HepG2 (cell line): ENCODE measurements around the gene RBM8A. TPM values are rescaled to one million over a fixed set of nuclear protein-coding genes. Genes with fewer than 3 reads are reported as not detected.
A peak's percentile ranks its signal among the peaks of the same experiment; 100 is the strongest.

Source experiments
- ADNP ChIP-seq: sonication (generic); formaldehyde crosslinking; IDR thresholded peaks from 2 replicates; pipeline ENCODE4 v1.4.0; 2020; ENCODE audit warnings: missing genetic modification reagents
- ASH2L ChIP-seq: fragments of 300-600, 200-600 bp; sonication (generic); IDR thresholded peaks from 2 replicates; pipeline ENCODE4 v1.7.0; 2017; ENCODE audit warnings: low read depth, mild to moderate bottlenecking, moderate library complexity, mixed read lengths, low read length; ENCODE audit not compliant: insufficient read length
- CCDC6 ChIP-seq: sonication (generic); formaldehyde crosslinking; IDR thresholded peaks from 2 replicates; pipeline ENCODE4 v1.8.1; 2022; ENCODE audit warnings: mild to moderate bottlenecking, missing genetic modification reagents, moderate library complexity
- ISX ChIP-seq: sonication (generic); formaldehyde crosslinking; conservative IDR thresholded peaks from 2 replicates; pipeline ENCODE4 v1.5.0; 2020; ENCODE audit warnings: missing genetic modification reagents
- MXI1 ChIP-seq: IDR thresholded peaks from 3 replicates; pipeline ENCODE4 v1.6.1; 2012; ENCODE audit warnings: low read depth, low read length, inconsistent platforms, borderline replicate concordance
- PHF20 ChIP-seq: sonication (generic); formaldehyde crosslinking; IDR thresholded peaks from 2 replicates; pipeline ENCODE4 v1.5.0; 2020; ENCODE audit warnings: mild to moderate bottlenecking, missing genetic modification reagents
- POLR2A ChIP-seq, 2 experiments: IDR thresholded peaks; 2 replicates each; pipeline ENCODE4 v1.6.1; 2011; ENCODE audit warnings: low read depth in 2 of 2, low read length in 2 of 2, mild to moderate bottlenecking in 1 of 2, moderate library complexity in 1 of 2; ENCODE audit not compliant: insufficient read depth in 1 of 2
- SP5 ChIP-seq: IDR thresholded peaks from 2 replicates; pipeline ENCODE4 v1.6.1; 2016; ENCODE audit warnings: low read depth, borderline replicate concordance
- THAP11 ChIP-seq: IDR thresholded peaks from 2 replicates; pipeline ENCODE4 v1.6.1; 2016; ENCODE audit warnings: missing biosample characterization, missing genetic modification reagents
- ZFY ChIP-seq: sonication (generic); formaldehyde crosslinking; IDR thresholded peaks from 2 replicates; pipeline ENCODE4 v1.4.0; 2020; ENCODE audit warnings: missing genetic modification reagents
- ZNF160 ChIP-seq: sonication (generic); formaldehyde crosslinking; IDR thresholded peaks from 2 replicates; pipeline ENCODE4 v1.8.0; 2022; ENCODE audit warnings: mild to moderate bottlenecking, inconsistent platforms, missing genetic modification reagents
- ZNF335 ChIP-seq: sonication (generic); formaldehyde crosslinking; IDR thresholded peaks from 2 replicates; pipeline ENCODE4 v1.4.0; 2020; ENCODE audit warnings: missing genetic modification reagents
- ZNF34 ChIP-seq: sonication (generic); formaldehyde crosslinking; IDR thresholded peaks from 2 replicates; pipeline ENCODE4 v1.4.0; 2020; ENCODE audit warnings: mild to moderate bottlenecking, missing genetic modification reagents, borderline replicate concordance
- ZNF850 ChIP-seq: sonication (generic); formaldehyde crosslinking; conservative IDR thresholded peaks from 2 replicates; pipeline ENCODE4 v1.9.0; 2021; ENCODE audit warnings: mild to moderate bottlenecking, missing genetic modification reagents
- polyA plus RNA-seq, 8 experiments: library from polyadenylated mRNA; depleted of rRNA in 3 of 8; stranded (reverse) in 7 of 8; unstranded in 1 of 8; fragments of >200 nt; fragmentation: Illumina TruSeq in 4 of 8; extraction: Trizol in 4 of 8; gene quantifications; 2 replicates each; pipeline versions ENCODE4 v1.2.1 to v1.2.3, GENCODE V29; 2011 to 2016; ENCODE audit warnings: low read depth in 4 of 8, missing spikeins in 1 of 8, mixed read lengths in 1 of 8; ENCODE audit not compliant: insufficient read depth in 1 of 8
- total RNA-seq, 5 experiments: library from RNA; depleted of rRNA; stranded (reverse); fragments of >200 nt; fragmentation: Illumina TruSeq; extraction: Trizol; gene quantifications; 2 replicates each; pipeline ENCODE4 v1.2.3, GENCODE V29; 2016; ENCODE audit warnings: low read depth in 1 of 5
- TF ChIP-seq, protein P1 (sequence below): sonication (generic); formaldehyde crosslinking; IDR thresholded peaks from 2 replicates; pipeline ENCODE4 v1.4.0; 2020; ENCODE audit warnings: missing genetic modification reagents
- TF ChIP-seq, protein P2 (sequence below): sonication (generic); formaldehyde crosslinking; IDR thresholded peaks from 2 replicates; pipeline ENCODE4 v1.4.0; 2020; ENCODE audit warnings: missing genetic modification reagents
- TF ChIP-seq, protein P3 (sequence below): sonication (generic); formaldehyde crosslinking; conservative IDR thresholded peaks from 2 replicates; pipeline ENCODE4 v1.8.0; 2022; ENCODE audit warnings: low read depth, missing genetic modification reagents
- TF ChIP-seq, protein P4 (sequence below): IDR thresholded peaks from 2 replicates; pipeline ENCODE4 v1.6.1; 2018; ENCODE audit warnings: missing genetic modification reagents, mild to moderate bottlenecking, missing compliant biosample characterization

RBM8A gene
- total and polyA plus RNA-seq, 2 of the 13 experiments (the other 11 are each of a cell fraction or from before 2014, with no cell fraction given), result 106 to 162 TPM

DNA sequence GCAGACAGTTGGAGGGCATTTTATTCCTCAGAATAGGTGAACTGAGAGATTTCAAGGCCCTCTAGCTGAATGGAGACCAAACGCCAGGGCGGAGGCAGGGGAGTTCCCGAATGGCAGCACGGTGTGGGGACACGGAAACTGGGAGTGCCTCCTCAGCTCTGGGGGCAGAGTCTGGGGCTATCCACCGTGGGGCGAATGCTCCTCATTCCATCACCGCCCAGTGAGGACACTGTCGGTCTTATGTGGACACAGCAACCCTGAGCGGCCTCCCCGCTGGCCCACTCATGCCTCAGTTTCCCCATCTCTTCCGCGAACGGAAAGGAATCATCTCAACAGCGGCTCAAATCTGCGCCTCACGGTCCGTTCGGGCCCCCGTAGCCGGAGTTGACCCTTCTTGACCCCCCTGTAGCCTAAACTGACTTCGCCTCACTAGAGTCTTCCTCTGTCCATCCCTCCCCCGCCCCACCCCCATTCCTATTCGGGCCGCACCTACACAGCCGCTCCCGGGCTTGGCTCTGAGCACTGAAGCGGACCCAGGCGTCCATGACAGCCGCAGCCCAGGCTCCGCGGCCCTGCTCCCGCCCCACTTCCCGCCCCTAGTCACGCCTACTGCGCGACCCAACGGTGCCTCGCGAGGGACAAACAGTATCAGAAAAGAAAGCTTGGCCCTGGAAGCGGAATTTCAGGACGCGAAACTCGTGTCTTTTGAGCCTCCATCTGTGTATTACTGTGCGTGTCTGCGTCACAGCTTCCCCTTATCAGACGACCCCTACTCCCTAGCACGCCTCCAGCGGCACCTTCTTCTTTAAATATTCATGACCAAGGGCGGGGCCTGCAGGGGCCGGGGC is 8.9 kb downstream of the RBM8A start, which contains the start of gene PEX11B (continued):
- TF ChIP-seq, protein P1, sequence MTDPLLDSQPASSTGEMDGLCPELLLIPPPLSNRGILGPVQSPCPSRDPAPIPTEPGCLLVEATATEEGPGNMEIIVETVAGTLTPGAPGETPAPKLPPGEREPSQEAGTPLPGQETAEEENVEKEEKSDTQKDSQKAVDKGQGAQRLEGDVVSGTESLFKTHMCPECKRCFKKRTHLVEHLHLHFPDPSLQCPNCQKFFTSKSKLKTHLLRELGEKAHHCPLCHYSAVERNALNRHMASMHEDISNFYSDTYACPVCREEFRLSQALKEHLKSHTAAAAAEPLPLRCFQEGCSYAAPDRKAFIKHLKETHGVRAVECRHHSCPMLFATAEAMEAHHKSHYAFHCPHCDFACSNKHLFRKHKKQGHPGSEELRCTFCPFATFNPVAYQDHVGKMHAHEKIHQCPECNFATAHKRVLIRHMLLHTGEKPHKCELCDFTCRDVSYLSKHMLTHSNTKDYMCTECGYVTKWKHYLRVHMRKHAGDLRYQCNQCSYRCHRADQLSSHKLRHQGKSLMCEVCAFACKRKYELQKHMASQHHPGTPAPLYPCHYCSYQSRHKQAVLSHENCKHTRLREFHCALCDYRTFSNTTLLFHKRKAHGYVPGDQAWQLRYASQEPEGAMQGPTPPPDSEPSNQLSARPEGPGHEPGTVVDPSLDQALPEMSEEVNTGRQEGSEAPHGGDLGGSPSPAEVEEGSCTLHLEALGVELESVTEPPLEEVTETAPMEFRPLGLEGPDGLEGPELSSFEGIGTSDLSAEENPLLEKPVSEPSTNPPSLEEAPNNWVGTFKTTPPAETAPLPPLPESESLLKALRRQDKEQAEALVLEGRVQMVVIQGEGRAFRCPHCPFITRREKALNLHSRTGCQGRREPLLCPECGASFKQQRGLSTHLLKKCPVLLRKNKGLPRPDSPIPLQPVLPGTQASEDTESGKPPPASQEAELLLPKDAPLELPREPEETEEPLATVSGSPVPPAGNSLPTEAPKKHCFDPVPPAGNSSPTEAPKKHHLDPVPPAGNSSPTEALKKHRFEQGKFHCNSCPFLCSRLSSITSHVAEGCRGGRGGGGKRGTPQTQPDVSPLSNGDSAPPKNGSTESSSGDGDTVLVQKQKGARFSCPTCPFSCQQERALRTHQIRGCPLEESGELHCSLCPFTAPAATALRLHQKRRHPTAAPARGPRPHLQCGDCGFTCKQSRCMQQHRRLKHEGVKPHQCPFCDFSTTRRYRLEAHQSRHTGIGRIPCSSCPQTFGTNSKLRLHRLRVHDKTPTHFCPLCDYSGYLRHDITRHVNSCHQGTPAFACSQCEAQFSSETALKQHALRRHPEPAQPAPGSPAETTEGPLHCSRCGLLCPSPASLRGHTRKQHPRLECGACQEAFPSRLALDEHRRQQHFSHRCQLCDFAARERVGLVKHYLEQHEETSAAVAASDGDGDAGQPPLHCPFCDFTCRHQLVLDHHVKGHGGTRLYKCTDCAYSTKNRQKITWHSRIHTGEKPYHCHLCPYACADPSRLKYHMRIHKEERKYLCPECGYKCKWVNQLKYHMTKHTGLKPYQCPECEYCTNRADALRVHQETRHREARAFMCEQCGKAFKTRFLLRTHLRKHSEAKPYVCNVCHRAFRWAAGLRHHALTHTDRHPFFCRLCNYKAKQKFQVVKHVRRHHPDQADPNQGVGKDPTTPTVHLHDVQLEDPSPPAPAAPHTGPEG (CRISPR knock-in tag), result no peak
- TF ChIP-seq THAP11 (peak; percentile 82), ZNF850 (CRISPR knock-in tag) (no peak), SP5 (CRISPR knock-in tag) (peak; percentile 39; the same call in 1 of the 2 replicates), ADNP (CRISPR knock-in tag) (no peak), PHF20 (peak; percentile 76), POLR2A (IDR thresholded peaks at IDR 0.05; ENCODE audit: insufficient read depth in 1 of 2, low read depth in 2 of 2, low read length in 2 of 2) (peak; percentile 25 to 68; a peak in 2 of 4 replicates), ZFY (CRISPR knock-in tag) (peak; percentile 57), ASH2L (peak; percentile 71), ZNF335 (CRISPR knock-in tag) (0 out of 2 replicates have a peak, but pooled peaks have one; percentile 38), MXI1 (peak; percentile 64; the same call in 1 of the 3 replicates), ZNF160 (peak; percentile 64), ISX (CRISPR knock-in tag) (no peak), CCDC6 (CRISPR knock-in tag) (no peak), ZNF34 (CRISPR knock-in tag) (0 out of 2 replicates have a peak, but pooled peaks have one; percentile 70)
- TF ChIP-seq, protein P2, sequence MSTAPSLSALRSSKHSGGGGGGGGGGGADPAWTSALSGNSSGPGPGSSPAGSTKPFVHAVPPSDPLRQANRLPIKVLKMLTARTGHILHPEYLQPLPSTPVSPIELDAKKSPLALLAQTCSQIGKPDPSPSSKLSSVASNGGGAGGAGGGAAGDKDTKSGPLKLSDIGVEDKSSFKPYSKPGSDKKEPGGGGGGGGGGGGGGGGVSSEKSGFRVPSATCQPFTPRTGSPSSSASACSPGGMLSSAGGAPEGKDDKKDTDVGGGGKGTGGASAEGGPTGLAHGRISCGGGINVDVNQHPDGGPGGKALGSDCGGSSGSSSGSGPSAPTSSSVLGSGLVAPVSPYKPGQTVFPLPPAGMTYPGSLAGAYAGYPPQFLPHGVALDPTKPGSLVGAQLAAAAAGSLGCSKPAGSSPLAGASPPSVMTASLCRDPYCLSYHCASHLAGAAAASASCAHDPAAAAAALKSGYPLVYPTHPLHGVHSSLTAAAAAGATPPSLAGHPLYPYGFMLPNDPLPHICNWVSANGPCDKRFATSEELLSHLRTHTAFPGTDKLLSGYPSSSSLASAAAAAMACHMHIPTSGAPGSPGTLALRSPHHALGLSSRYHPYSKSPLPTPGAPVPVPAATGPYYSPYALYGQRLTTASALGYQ, result peak; percentile 59; the same call in 1 of the 2 replicates
- TF ChIP-seq, protein P3, sequence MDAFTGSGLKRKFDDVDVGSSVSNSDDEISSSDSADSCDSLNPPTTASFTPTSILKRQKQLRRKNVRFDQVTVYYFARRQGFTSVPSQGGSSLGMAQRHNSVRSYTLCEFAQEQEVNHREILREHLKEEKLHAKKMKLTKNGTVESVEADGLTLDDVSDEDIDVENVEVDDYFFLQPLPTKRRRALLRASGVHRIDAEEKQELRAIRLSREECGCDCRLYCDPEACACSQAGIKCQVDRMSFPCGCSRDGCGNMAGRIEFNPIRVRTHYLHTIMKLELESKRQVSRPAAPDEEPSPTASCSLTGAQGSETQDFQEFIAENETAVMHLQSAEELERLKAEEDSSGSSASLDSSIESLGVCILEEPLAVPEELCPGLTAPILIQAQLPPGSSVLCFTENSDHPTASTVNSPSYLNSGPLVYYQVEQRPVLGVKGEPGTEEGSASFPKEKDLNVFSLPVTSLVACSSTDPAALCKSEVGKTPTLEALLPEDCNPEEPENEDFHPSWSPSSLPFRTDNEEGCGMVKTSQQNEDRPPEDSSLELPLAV, result no peak
- TF ChIP-seq, protein P4, sequence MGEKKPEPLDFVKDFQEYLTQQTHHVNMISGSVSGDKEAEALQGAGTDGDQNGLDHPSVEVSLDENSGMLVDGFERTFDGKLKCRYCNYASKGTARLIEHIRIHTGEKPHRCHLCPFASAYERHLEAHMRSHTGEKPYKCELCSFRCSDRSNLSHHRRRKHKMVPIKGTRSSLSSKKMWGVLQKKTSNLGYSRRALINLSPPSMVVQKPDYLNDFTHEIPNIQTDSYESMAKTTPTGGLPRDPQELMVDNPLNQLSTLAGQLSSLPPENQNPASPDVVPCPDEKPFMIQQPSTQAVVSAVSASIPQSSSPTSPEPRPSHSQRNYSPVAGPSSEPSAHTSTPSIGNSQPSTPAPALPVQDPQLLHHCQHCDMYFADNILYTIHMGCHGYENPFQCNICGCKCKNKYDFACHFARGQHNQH (CRISPR knock-in tag), result no peak; the same call in 1 of the 2 replicates
